Measurements from ENCODE around the gene MRPL2.
A peak's percentile ranks its signal among the peaks of the same experiment; 100 is the strongest.

MRPL2 gene

DNA sequence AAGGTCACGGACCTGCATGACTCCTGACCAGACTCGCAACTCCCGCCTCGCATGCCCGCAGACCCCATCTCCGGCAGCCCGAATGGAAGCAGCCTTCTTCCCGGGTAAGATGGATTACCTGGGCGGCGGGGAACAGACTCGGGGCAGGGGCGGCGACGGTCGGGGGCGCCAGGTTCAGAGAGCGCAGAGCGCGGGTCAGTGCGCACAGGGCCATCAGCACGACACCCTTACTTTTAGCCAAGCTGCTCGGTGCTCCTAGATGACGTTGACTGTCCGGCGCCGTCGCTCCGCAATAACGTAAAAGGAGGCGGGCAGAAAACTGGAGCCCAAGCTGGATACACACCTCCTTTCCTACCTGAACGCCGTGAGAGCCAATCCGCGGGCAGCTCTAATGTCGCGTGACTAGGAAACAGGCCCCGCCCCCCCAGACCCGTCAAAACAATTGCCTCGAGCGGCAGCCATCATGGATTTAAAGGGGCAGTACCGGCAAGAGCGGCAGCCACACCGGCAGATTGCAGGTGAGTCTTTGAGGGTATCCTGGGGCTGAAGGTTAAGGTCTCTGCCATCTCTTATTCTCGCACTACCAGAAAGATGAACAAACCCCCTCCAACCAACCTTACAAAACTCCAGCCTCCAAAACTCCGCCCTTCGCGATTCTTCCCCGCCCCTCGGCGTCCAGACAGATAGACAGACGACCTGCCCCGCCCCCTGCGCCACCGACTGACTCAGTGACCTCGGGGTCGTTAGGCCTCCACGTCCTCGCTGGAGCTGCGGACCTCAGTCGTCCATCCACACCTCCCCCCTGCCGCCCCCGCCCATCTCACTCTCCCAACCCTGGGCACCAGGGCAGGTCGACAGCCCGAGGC is at the start of gene MRPL2, which contains the start of gene KLC4:
MRPL2 (minus strand) TSS at position 267 of the 866 bp plus-strand sequence; CDS start at position 214, 53 bp downstream.
KLC4 (plus strand) TSS at position 464 of the 866 bp plus-strand sequence. CDS start 1,705 bp downstream, outside the sequence.
- peak; percentile 94 to 95 for DNase-seq (ENCODE audit: low read depth in 2 of 2, low spot score in 1 of 2)

DNA sequence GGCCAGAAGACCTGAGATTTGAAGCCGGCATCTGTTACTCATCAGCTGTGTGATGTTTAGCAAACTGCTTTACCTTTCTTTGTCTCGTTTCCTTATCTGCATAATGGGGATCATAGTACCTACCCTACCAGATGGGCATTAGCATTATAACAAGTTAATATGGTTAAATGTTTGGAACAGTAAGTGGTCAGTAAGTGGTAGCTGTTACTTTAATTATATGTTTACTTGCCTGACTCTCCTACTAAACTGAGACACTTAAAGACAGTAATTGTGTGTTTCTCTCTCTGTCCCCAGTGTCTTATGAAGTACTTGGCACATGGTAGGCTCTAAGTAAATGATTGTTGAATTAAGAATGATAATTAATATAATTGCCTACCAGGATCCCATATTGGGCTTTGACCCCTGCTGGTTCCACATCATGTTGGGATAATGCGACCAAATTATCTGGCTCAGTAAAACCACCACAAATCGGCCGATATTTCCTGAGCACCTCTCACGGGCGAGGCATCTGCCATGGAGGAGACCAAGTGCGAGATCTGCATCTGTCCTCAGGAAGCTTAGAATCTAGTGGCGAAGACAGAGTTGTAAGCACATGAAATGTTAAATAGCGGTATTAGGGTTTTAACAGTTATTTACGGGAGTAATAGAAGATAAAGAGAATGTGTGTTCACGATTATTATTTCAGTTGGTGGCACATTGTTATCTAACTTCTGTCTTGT is 48.3 kb upstream of the MRPL2 start:
- DNase-seq (ENCODE audit: low read depth in 2 of 2, low spot score in 1 of 2): no peak

DNA sequence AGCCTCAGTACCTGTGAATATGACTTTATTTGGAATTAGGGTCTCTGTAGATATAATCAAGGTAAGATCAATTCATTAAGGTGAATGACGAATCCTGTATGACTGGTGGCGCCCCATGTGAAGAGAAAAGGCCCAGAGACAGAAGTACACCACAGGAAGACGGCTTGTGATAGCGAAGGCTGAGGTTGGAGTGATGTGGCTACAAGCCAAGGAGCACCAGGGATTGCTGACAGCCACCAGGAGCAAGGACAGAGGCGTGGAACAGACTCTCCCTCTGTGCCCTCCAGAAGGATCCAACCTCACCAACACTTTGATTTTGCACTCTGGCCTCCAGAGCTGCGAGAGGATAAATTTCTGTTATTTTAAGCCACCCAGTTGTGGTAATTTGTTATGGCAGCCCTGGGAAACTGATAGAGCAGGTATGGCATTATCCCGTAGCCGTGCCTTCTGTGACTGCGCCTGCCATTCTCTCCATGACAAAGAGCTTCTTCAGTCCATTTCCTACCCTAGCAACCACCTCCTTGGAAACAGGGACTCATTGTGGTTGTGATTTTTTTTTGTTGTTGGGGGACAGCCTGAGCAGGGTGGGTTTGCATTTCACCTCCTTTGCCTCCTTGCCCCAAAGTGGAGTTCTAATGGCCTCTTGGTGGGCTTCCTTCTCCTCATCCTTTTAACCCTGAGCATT is 46.4 kb upstream of the MRPL2 start:
- no peak for DNase-seq (ENCODE audit: low read depth in 2 of 2, low spot score in 1 of 2)

DNA sequence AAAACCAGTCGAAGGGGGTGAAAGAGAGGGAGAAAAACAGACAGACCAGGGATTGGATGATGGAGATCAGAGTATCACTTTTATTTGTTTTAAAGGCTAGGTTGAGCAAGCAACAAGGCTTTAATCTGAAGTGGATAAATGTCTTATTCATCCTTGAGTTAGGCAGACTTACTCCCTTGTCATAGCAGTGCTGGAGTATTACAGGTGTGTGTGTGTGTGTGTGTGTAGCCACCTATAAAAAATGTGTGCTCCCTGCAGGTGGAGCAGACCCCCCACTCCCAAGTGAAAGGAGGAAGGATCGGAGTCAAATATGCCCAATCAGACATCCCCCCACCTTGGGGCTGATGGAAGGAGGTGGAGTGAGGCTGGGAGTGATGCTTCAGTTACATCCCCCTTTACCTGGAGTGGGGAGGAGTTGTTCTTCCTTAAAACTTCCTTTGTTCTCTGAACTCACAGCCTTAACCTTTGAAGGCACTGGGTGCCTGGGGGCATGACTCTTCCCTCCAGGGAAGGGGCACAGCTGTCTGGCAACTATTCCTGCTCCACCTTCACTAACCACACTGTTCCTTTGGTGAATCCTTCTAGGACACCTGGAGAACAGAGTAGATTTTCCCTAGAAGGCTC is 44.1 kb upstream of the MRPL2 start:
- DNase-seq (ENCODE audit: low read depth in 2 of 2, low spot score in 1 of 2): no peak

DNA sequence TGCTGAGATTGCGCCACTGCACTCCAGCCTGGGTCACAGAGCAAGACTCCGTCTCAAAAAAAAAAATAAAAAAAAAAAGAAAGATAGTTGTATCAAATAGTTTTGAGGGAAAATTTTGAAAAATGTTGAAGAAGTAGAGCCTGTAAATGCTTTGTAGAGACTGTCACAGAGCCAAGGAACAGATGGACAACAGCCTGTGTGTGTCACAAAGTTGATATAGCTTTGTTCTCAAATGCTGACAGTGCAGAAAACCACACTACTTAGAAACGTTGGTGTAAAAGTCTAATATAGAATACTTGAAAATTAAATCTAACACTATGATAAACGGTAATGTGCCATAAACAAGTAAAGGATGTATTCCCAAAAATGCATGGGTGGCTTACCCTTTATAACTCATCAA is 42.3 kb upstream of the MRPL2 start:
- DNase-seq (ENCODE audit: low read depth in 2 of 2, low spot score in 1 of 2): no peak

DNA sequence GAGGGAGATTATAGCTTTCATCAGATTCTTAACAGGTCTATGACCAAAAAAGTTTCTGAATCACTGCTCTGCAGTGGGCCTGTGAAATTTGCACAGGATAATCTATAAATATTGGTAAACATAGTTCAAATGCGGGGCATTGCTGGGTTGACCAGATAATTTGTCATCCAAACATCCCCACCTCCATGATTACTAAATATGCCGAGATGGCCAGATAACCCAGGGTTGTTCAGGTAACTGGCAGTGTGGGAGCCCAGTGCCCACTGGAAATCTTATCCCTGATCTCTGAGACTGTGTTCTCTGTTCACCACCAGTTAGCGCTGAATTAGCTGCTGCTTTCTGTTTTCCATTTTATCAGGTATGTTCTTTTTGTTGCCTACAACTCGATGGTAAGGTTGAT is 38.3 kb upstream of the MRPL2 start:
- DNase-seq (ENCODE audit: low read depth in 2 of 2, low spot score in 1 of 2): no peak

DNA sequence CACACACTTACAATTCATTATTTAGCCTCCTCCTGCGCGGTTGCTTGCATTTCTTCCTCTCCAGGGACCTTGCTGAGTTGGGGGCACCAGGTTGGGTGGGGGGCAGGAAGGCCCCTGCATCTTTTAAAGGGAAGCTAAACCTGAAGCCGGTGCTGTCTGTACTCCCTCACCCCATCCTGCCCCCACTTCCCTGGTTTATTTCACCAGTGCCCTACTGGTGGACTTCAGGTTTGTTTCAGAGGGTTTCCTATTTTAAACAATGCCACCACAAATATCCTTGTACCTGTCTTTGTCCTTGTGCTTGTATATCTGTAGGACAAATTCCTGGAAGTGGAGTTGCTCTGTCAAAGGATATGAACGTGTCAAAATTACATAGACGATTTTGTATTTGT is 37.9 kb upstream of the MRPL2 start:
- no peak for DNase-seq (ENCODE audit: low read depth in 2 of 2, low spot score in 1 of 2)

DNA sequence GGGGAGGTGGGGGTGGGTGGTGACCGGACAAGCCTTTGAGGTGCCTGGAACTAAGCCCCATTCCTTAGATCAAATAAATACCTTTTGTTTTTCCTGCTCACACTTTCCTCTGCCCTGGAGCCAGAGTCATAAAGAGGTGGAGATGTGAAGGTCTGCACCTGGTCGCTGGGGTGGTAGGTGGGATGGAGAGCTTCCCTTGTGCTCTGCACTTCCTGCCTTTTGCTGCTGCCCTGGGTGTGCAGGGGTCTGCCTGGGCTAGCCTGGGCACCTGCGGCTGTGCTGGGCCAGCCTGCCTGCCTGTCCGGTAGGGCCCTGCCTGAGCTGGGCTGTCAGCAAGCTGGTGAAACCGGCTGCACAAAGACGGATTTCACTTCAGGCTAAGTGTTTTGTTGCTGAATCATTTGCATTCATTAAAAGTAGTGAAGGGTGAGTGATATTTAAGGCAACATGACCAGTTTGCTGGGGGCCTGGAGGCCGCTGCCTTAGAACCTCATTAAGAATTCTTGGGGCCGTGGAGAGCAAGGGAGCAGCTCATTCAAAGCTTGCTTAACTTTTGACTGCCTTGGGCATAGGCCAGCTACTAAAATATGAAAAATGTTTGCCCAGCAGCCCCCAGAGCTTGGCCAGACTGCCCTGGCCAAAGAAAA is 37.3 kb upstream of the MRPL2 start:
- no peak for DNase-seq (ENCODE audit: low read depth in 2 of 2, low spot score in 1 of 2)

DNA sequence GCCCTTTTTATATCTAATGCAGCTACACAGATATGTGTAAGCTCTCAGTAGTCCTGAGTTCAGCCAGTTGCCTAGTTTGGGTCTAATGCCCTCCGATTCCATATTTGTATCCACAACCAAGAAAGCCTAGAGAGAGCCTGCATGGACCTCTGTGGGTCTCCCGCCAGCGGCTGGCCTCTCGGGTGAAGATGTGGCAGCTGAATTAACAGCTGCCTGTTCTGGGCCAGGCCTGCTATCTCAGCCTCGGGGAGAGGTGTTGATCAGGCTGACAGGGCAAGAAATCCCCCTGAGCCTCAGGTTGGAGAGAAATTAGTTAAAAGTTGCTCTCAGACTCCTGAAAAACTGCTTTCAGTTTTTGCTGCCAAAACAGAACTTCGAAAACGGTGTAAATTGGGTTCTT is 36.7 kb upstream of the MRPL2 start:
- no peak for DNase-seq (ENCODE audit: low read depth in 2 of 2, low spot score in 1 of 2)

DNA sequence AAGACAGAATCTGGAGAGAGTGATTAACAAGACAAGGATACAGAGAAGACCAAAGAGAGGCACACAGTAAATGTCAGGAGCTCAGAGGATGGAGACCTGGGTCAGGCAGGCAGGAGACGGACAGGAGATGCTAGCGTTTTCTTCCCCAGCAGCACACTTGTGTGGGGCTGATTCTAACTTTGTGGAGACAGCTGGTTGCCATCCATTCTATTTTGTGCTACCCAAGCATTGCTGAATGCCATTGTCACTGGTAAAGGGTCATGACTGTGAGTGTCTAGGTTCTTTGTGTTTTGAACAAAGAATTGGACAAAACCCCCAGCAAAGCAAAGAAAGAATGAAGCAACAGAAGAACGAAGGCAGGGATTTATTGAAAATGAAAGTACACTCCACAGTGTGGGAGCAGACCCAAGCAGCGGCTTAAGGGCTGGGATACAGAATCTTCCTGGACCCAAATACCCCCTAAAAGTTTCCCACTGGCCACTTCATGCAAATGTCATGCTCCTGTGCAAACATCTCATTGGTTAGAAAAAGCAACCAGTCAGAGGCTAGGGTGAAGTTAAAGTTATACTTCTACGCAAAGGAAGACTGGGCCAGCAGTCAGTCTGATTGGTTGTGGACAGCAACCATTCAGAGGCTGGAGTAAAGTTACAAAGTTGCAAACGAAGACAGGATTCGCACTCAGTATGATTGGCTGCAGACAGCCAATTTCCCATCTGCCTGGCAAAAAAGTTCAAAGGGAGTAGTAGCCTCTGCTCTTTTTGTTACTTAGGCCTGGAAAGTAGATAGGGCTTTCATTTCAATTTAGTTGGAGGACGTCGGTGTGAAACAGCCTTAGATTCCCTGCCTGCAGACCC is 34.4 kb upstream of the MRPL2 start:
- no peak for DNase-seq (ENCODE audit: low read depth in 2 of 2, low spot score in 1 of 2)

DNA sequence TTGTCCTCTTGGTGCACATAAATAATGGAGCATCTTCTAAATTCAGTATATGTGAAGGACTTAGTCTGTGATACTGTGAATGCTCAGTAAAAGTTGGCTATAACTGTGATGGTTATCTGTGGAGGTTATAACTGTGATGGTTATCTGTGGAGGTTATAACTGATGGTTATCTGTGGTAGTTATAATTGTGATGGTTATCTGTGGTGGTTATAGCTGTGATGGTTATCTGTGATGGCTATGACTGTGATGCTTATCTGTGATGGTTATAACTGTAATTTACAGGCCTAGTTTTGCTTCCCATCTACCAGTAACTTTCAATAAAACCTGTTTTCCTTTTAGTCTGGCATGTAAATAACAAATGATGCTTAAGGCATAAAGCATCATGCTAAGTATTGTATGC is 33.4 kb upstream of the MRPL2 start:
- DNase-seq (ENCODE audit: low read depth in 2 of 2, low spot score in 1 of 2): no peak

DNA sequence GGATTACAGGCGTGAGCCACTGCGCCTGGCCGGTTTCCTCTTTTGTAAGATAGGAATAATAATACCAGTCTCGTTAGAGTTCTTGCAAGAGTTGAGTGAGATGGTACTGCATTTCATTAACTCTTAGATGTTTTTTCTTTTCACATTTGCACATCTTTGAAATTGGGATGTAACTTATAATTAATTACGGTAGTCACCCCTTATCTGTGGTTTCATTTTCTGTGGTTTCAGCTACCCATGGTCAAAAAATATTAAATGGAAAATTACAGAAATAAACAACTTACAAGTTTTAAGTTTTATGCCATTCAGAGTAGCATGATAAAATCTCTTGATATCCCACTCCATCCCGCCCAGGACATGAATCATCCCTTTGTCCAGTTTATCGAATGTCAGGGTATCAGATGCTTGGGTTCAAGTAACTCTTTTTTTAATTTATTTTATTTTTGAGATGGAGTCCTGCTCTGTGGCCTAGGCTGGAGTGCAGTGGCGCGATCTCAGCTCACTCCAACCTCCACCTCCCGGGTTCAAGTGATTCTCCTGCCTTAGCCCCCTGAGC is 32.3 kb upstream of the MRPL2 start:
- no peak for DNase-seq (ENCODE audit: low read depth in 2 of 2, low spot score in 1 of 2)

DNA sequence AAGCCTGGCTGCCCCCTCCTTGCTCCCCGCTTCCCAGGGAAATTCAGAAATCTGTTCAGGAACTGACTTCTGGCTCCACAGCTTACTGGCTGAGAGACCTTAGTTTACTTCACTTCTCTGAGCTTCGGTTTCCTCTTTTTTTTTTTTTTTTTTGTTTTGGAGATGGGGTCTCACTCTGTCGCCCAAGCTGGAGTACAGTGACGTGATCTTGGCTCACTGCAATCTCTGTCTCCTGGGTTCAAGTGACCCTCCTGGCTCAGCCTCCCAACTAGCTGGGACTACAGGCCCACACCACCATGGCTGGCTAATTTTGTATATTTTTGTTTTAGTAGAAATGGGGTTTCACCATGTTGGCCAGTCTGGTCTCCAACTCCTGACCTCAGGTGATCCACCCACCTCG is 31.8 kb upstream of the MRPL2 start:
- DNase-seq (ENCODE audit: low read depth in 2 of 2, low spot score in 1 of 2): no peak

DNA sequence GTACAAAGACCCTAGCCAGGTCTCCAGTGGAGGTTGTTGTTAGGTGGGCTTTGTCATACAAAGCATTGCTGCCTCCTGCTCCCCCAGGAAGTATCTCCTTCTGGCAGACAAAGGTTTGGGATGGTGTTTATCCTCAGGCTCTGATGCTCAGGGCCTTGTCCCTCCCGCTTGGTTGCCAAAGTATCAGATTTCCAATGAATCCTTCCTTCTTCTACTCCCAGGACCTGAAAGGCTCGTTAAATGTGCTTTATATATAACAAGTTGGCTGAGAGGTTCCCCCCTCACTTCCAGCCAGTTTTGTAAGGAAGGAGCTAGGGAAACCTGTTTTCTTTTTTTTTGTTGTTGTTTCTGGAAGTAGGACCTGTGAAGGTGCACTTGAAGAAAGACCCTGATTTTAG is 31.3 kb upstream of the MRPL2 start:
- no peak for DNase-seq (ENCODE audit: low read depth in 2 of 2, low spot score in 1 of 2)

DNA sequence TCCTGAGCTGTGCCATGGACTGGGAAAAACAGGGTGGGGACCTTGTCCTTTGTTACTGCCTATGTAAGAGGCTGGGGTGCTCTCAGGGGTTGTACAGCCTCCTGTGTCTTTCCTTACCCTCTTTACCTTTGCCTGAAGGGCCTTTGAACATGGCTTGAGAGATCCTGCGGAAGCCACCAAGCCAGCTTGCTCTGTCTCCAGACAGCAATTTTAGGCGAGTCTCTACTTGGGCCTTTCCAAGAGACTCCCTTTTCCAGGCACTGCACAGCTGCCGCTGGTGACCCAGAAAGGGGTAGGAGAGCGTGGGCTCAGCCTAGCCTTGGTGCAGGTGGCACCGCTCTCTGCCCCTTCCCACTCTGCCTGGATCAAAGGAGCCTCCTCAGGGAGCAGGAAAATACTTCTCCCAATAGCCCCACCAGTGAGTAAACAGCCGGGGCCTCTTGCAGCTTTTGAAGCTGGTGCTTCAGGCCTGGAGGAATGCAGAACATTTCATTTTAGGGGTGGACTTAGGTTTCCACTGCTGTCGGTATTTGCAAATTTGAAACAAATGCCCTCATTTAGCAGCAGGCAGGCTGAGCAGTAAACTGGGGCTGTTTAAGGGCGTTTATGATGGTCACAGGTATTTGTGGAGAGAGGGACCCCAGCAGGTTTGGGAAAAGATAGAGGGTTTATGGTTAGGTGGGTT is 30.8 kb upstream of the MRPL2 start:
- no peak for DNase-seq (ENCODE audit: low read depth in 2 of 2, low spot score in 1 of 2)

DNA sequence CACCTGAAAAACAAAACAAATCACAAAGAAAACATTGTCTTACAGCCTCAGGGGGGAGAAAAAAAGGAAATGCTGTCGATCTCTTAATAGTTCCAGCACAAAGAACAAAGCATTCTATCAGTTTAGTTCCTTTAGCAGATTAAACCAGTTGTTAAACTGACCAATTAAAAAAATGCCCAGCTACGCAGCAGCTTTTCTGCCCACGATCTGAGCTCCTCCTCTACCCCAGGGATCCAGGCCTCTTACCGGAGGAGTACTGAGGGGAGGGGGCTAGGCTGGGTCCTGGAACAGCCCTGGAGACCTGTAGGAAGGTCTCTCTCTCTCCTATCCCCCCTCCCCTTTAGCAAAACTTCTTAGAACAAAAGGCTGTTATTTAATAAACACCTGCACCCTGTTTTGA is 30.2 kb upstream of the MRPL2 start:
- DNase-seq (ENCODE audit: low read depth in 2 of 2, low spot score in 1 of 2): no peak

DNA sequence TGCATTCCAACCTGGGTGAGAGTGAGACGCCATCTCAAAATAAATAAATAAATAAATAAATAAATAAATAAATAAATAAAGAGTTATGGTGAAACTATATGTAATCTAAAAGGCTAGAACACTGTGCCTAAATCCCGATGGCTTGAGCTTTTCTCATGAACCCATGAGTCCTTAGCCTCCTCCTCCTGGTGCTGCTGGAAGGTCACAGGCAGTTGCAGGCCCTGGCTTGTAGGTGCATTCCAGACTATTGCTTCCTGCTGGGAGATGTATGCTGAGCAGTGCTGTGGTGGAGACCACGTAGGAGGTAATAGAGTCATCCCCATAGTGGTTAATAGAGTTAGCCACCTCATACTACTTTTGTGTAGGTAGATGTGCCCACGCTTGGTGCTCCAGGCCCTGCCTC is 29.4 kb upstream of the MRPL2 start:
- DNase-seq (ENCODE audit: low read depth in 2 of 2, low spot score in 1 of 2): no peak

DNA sequence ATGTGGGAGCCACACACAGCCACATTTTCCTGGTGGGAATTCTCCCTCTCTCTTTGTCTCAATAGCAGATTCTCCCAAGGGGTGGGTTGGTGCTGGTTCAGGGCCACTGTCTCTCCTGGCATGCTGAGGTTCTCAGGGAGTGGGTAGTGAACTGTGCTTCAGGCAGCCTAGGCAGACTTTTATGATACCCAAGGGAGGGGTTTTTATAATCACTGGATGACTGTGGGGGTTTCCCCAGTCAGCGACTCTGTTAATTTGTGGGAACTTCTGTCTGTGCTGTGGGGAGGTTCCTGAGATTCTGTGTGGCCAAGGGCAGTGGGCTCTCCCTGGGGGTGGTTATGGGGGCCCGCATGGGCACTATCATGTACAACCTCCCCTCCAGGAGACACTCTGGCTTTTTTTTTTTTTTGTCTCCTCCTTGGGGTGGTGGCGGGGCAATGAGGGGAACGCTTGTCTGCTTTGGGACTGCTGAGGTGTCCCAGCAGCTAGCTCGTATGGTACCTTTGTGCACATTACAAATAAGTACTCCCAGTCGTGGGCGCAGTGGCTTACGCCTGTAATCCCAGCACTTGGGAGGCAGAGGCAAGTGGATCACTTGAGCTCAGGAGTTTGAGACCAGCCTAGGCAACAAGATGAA is 26.9 kb upstream of the MRPL2 start:
- no peak for DNase-seq (ENCODE audit: low read depth in 2 of 2, low spot score in 1 of 2)
